GM10248 (cell line): ENCODE data around the gene CCNG1.

Experiments used
- CTCF ChIA-PET: fragments of 300-600 bp; sonication (Branson Sonifier 250); formaldehyde crosslinking; extraction: SDS; loops from one replicate; lab custom pipeline; 2021; ENCODE audit warnings: antibody characterized with exemption; lab: Yijun Ruan, JAX
- POLR2A ChIA-PET: fragments of 350-650 bp; sonication (Branson Sonifier 250); formaldehyde crosslinking; extraction: SDS; loops from one replicate; lab custom pipeline; 2020; ENCODE audit warnings: antibody characterized with exemption; lab: Yijun Ruan, JAX
- DNase-seq: peaks from one replicate; pipeline ENCODE4 v3.0.0; 2012; ENCODE audit errors: extremely low spot score
- TF ChIP-seq, protein P1 (sequence below): IDR thresholded peaks from 2 replicates; pipeline ENCODE4 v1.5.1; 2012; ENCODE audit warnings: mild to moderate bottlenecking, low read depth; ENCODE audit errors: extremely low read depth, missing control alignments, control extremely low read depth

Gene CCNG1

GRCh38 chr5:163459462-163459818 is 22.0 kb downstream of the CCNG1 start:
- TF ChIP-seq, protein P1, sequence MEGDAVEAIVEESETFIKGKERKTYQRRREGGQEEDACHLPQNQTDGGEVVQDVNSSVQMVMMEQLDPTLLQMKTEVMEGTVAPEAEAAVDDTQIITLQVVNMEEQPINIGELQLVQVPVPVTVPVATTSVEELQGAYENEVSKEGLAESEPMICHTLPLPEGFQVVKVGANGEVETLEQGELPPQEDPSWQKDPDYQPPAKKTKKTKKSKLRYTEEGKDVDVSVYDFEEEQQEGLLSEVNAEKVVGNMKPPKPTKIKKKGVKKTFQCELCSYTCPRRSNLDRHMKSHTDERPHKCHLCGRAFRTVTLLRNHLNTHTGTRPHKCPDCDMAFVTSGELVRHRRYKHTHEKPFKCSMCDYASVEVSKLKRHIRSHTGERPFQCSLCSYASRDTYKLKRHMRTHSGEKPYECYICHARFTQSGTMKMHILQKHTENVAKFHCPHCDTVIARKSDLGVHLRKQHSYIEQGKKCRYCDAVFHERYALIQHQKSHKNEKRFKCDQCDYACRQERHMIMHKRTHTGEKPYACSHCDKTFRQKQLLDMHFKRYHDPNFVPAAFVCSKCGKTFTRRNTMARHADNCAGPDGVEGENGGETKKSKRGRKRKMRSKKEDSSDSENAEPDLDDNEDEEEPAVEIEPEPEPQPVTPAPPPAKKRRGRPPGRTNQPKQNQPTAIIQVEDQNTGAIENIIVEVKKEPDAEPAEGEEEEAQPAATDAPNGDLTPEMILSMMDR: no peak
- DNase-seq: no peak
- CTCF ChIA-PET: interaction anchor here (1.0 to 3.5 kb wide), 14 partner anchors 8 to 51 kb away, joined by 3 to 19 read pairs (median 5); partner anchors contain the start of genes CCNG1 and MAT2B
- POLR2A ChIA-PET: interaction anchor here (1.2 to 4.2 kb wide), 3 partner anchors 9 to 22 kb away, joined by 3 to 19 read pairs (median 8); partner anchors contain the start of gene CCNG1

GRCh38 chr5:163459819-163460561 is 22.6 kb downstream of the CCNG1 start, which contains the start of gene NUDCD2:
Gene NUDCD2, minus strand, starts transcription at chr5:163460102. Its CDS starts 52 bp downstream, at chr5:163460050.
- POLR2A ChIA-PET: interaction anchor here (0.7 to 4.2 kb wide), 5 partner anchors 9 to 45 kb away, joined by 3 to 19 read pairs (median 5); partner anchors contain the start of genes CCNG1 and MAT2B
- peak; percentile 91 for DNase-seq
- TF ChIP-seq, protein P1: peak; percentile 33
- CTCF ChIA-PET: interaction anchor here (0.7 to 3.5 kb wide), 15 partner anchors 9 to 51 kb away, joined by 4 to 19 read pairs (median 5); partner anchors contain the start of gene MAT2B

DNA sequence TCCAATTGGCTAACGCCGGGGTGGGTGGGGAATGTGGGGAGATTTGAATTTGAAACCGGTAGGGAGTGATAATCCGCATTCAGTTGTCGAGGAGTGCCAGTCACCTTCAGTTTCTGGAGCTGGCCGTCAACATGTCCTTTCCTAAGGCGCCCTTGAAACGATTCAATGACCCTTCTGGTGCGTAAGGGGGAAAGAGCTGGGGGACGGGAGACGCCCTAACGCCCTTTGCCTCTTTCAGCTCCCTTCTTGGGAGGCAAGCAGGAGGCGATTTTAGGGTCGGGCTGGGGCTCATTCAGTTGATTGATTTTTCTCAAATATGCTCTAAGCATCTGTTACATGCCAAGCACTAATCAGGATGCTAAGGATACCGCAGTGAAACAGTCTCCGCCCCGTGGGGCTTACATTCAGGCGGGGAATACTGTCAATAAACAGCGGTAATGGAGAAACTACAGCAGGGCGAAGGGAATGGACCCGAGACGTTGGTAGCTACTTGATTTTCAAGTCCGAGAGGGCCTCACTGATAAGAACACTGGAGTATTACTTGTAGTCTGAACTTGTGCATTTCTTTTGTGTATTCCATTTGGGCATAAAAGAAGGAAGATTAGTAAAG is 23.3 kb downstream of the CCNG1 start, which contains the start of gene HMMR:
Gene HMMR (plus strand): TSS at position 71 of the 610 bp plus-strand sequence. CDS start 61 bp downstream, at position 132.
- no peak for DNase-seq
- ChIA-PET CTCF (interaction anchor here (0.7 to 3.5 kb wide), 13 partner anchors 9 to 52 kb away, joined by 3 to 19 read pairs (median 5); partner anchors contain the start of gene MAT2B), POLR2A (interaction anchor here (0.7 to 4.2 kb wide), 5 partner anchors 8 to 45 kb away, joined by 3 to 19 read pairs (median 4); partner anchors contain the start of genes CCNG1 and MAT2B)
- TF ChIP-seq, protein P1: no peak

DNA sequence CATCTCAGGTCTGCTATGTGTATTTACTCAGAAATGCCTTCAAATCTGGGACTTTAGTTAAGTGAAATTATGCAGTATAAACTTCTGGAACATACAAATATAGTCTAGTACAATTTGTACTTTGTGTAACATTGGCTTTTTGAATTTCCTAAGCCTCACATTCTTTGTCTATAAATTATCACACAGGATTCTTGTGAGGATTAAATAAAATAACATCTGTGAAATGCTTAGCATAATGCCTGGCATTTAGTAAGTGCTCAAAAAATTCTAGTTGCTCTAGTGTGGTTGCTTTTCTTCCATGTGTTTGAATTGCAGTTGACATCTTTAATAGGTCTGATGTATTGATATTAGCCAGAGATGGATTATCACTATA is 25.7 kb downstream of the CCNG1 start:
- ChIA-PET CTCF (interaction anchor here (1.4 to 1.7 kb wide), 2 partner anchors 27 to 42 kb away, joined by 3 to 5 read pairs; partner anchors contain the start of gene MAT2B), POLR2A (interaction anchor here (0.7 to 0.9 kb wide), 2 partner anchors 42 to 1007 kb away, joined by 3 to 8 read pairs; partner anchors contain the start of gene MAT2B)
- TF ChIP-seq, protein P1: no peak
- no peak for DNase-seq

DNA sequence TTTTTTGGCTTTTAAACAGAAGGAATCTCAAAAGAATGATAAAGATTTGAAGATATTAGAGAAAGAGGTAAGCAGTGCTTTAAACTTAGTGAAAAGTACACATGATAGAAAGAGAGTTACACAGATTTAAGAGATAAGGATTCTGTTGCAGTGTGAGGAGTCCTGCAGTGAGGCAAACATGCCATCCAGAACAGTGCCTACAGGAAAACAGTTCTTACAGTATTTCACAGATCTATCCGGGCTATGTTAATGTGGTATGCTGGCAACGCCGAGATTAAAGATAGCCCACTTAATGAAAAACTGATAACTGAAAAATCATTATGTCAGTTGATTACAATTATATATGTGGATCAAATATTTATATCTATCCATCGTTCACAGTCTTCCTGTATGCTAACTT is 30.3 kb downstream of the CCNG1 start:
- CTCF ChIA-PET: interaction anchor here (1.5 to 5.9 kb wide), 5 partner anchors 9 to 38 kb away, joined by 3 to 31 read pairs (median 4); partner anchors contain the start of gene MAT2B

More for the DNA sequence above, 30.3 kb downstream of the CCNG1 start:
- TF ChIP-seq, protein P1: no peak
- no peak for DNase-seq
- POLR2A ChIA-PET: no interaction called here
